GM18858 (cell line): ENCODE data around the gene FHOD3.

ENCODE experiments used
- ATAC-seq: cut with Tn5 transposase; IDR thresholded peaks from one replicate; pipeline ENCODE4 v1.9.1; 2021; ENCODE audit not compliant: unreplicated experiment

The FHOD3 gene

GRCh38 chr18:36295880-36296301 is 1.6 kb upstream of the FHOD3 start:
- ATAC-seq: no peak

- ATAC-seq: no peak
Measured at GRCh38 chr18:36296650-36297416, 680 bp upstream of the FHOD3 start.

- no peak for ATAC-seq
Measured at GRCh38 chr18:36298126-36298741, 721 bp downstream of the FHOD3 start.

- no peak for ATAC-seq
Measured at GRCh38 chr18:36299015-36299414, 1.5 kb downstream of the FHOD3 start.

GRCh38 chr18:36300211-36300610 is 2.7 kb downstream of the FHOD3 start:
- ATAC-seq: no peak

GRCh38 chr18:36301884-36302283 is 4.4 kb downstream of the FHOD3 start:
- ATAC-seq: no peak

GRCh38 chr18:36302676-36303075 is 5.2 kb downstream of the FHOD3 start:
- no peak for ATAC-seq

- no peak for ATAC-seq
Measured at GRCh38 chr18:36303211-36303844, 5.8 kb downstream of the FHOD3 start.

- ATAC-seq: no peak
Measured at GRCh38 chr18:36304723-36305122, 7.2 kb downstream of the FHOD3 start.

- ATAC-seq: no peak
Measured at GRCh38 chr18:36305375-36305774, 7.9 kb downstream of the FHOD3 start.

- ATAC-seq: no peak
Measured at GRCh38 chr18:36307513-36307912, 10.0 kb downstream of the FHOD3 start.

- no peak for ATAC-seq
Measured at GRCh38 chr18:36308711-36309435, 11.4 kb downstream of the FHOD3 start.

GRCh38 chr18:36309436-36310391 is 12.2 kb downstream of the FHOD3 start:
- no peak for ATAC-seq

GRCh38 chr18:36311026-36311570 is 13.6 kb downstream of the FHOD3 start:
- ATAC-seq: no peak

- ATAC-seq: no peak
Measured at GRCh38 chr18:36312806-36313395, 15.4 kb downstream of the FHOD3 start.

- ATAC-seq: no peak
Measured at GRCh38 chr18:36314098-36314497, 16.6 kb downstream of the FHOD3 start.

- ATAC-seq: no peak
Measured at GRCh38 chr18:36314754-36315153, 17.2 kb downstream of the FHOD3 start.

GRCh38 chr18:36315736-36316135 is 18.2 kb downstream of the FHOD3 start:
- no peak for ATAC-seq

GRCh38 chr18:36316246-36316645 is 18.7 kb downstream of the FHOD3 start:
- no peak for ATAC-seq
